IMR-90 (cell line): ENCODE results near the gene ARAP1. TPM values are rescaled to one million over a fixed set of nuclear protein-coding genes. Genes with fewer than 3 reads are reported as not detected.
A peak's percentile ranks its signal among the peaks of the same experiment; 100 is the strongest.

ENCODE experiments used
- ATAC-seq: fragments of 200-7000 bp; cut with Tn5 transposase; 2 replicates; pipeline ENCODE4 v1.9.1; 2020; ENCODE audit warnings: low read depth, mild to moderate bottlenecking, moderate library complexity
- BruUV-seq: library from RNA; stranded (reverse); fragments of 400-500 nt; replicated peaks from 2 replicates; lab custom pipeline; 2021; lab: Mats Ljungman, UMichigan
- CTCF ChIA-PET: fragments of 300-600 bp; formaldehyde crosslinking; extraction: SDS; loops from one replicate; lab custom pipeline; 2021; ENCODE audit warnings: antibody characterized with exemption; lab: Yijun Ruan, JAX
- POLR2A ChIA-PET: fragments of 300-600 bp; sonication (Branson Sonifier 250); formaldehyde crosslinking; loops from one replicate; lab custom pipeline; 2022; ENCODE audit warnings: antibody characterized with exemption; ENCODE audit not compliant: unreplicated experiment; lab: Charles Lee
- DNase-seq: peaks from one replicate; pipeline ENCODE4 v3.0.0; 2013
- H2AFZ ChIP-seq: replicated peaks from 2 replicates; pipeline ENCODE3; 2013; ENCODE audit warnings: low read length, mild to moderate bottlenecking; ENCODE audit not compliant: poor library complexity
- H2AK5ac ChIP-seq: 2 replicates; pipeline ENCODE4 v1.6.1; 2013; ENCODE audit warnings: low read depth, low read length, inconsistent platforms
- H2AK9ac ChIP-seq: replicated peaks from 2 replicates; pipeline ENCODE3; 2013; ENCODE audit warnings: mild to moderate bottlenecking, low read depth, low read length, moderate library complexity; ENCODE audit not compliant: poor library complexity
- H2BK120ac ChIP-seq: 2 replicates; pipeline ENCODE4 v1.6.1; 2013; ENCODE audit warnings: low read depth, low read length, inconsistent platforms
- H2BK15ac ChIP-seq: 3 replicates; pipeline ENCODE4 v1.6.1; 2013; ENCODE audit warnings: low read depth, low read length, inconsistent platforms
- H2BK20ac ChIP-seq: 2 replicates; pipeline ENCODE4 v1.6.1; 2013; ENCODE audit warnings: low read depth, mild to moderate bottlenecking, inconsistent platforms, low read length, moderate library complexity
- H2BK5ac ChIP-seq: 2 replicates; pipeline ENCODE4 v1.6.1; 2013; ENCODE audit warnings: mild to moderate bottlenecking, low read depth, low read length, inconsistent platforms; ENCODE audit not compliant: poor library complexity, severe bottlenecking
- H3K14ac ChIP-seq: replicated peaks from 2 replicates; pipeline ENCODE4 v1.6.1; 2013; ENCODE audit warnings: low read depth, low read length, inconsistent platforms
- H3K18ac ChIP-seq: 2 replicates; pipeline ENCODE4 v1.6.1; 2013; ENCODE audit warnings: low read depth, low read length, control low read depth
- H3K23ac ChIP-seq: 2 replicates; pipeline ENCODE4 v1.6.1; 2013; ENCODE audit warnings: low read depth, low read length, inconsistent platforms
- H3K27ac ChIP-seq: 2 replicates; pipeline ENCODE4 v1.5.1; 2013; ENCODE audit warnings: mild to moderate bottlenecking, control low read depth, low read length; ENCODE audit not compliant: insufficient read depth
- H3K27me3 ChIP-seq: 2 replicates; pipeline ENCODE4 v1.6.1; 2013; ENCODE audit warnings: low read length; ENCODE audit not compliant: control insufficient read depth, insufficient read depth
- H3K36me3 ChIP-seq: 2 replicates; pipeline ENCODE4 v1.6.1; 2013; ENCODE audit warnings: low read length, mixed read lengths; ENCODE audit not compliant: control insufficient read depth, insufficient read depth
- H3K4ac ChIP-seq: 2 replicates; pipeline ENCODE4 v1.6.1; 2013; ENCODE audit warnings: low read depth, low read length, inconsistent platforms
- H3K4me1 ChIP-seq: 2 replicates; pipeline ENCODE4 v1.6.1; 2013; ENCODE audit warnings: low read length, mixed read lengths; ENCODE audit not compliant: control insufficient read depth, insufficient read depth
- H3K4me2 ChIP-seq: 2 replicates; pipeline ENCODE4 v1.6.1; 2013; ENCODE audit warnings: low read depth, mild to moderate bottlenecking, control low read depth, low read length, moderate library complexity
- H3K4me3 ChIP-seq: 2 replicates; pipeline ENCODE4 v1.5.1; 2013; ENCODE audit warnings: low read depth, mild to moderate bottlenecking, control low read depth, low read length, moderate library complexity; ENCODE audit not compliant: insufficient read depth
- H3K56ac ChIP-seq: 2 replicates; pipeline ENCODE4 v1.6.1; 2013; ENCODE audit warnings: low read length, inconsistent platforms; ENCODE audit not compliant: insufficient read depth; ENCODE audit errors: extremely low read depth
- H3K79me1 ChIP-seq, 2 experiments: 2 replicates each; pipeline ENCODE4 v1.6.1; 2013; ENCODE audit warnings: low read length in 2 of 2, inconsistent platforms in 1 of 2, low read depth in 1 of 2
- H3K9ac ChIP-seq: 2 replicates; pipeline ENCODE4 v1.6.1; 2013; ENCODE audit warnings: low read depth, low read length, control low read depth
- H3K9me1 ChIP-seq: 2 replicates; pipeline ENCODE4 v1.6.1; 2013; ENCODE audit warnings: low read length, inconsistent platforms; ENCODE audit not compliant: insufficient read depth
- H3K9me3 ChIP-seq: 2 replicates; pipeline ENCODE4 v1.6.1; 2013; ENCODE audit warnings: low read length; ENCODE audit not compliant: control insufficient read depth, insufficient read depth
- H4K20me1 ChIP-seq: 2 replicates; pipeline ENCODE4 v1.6.1; 2013; ENCODE audit warnings: low read length, inconsistent platforms; ENCODE audit not compliant: insufficient read depth
- H4K5ac ChIP-seq: 2 replicates; pipeline ENCODE4 v1.6.1; 2013; ENCODE audit warnings: mild to moderate bottlenecking, low read depth, low read length, control low read depth
- H4K8ac ChIP-seq, 2 experiments: 2 replicates each; pipeline ENCODE4 v1.6.1; 2013; ENCODE audit warnings: low read depth in 2 of 2, low read length in 2 of 2, control low read depth in 1 of 2, inconsistent platforms in 1 of 2
- H4K91ac ChIP-seq: 2 replicates; pipeline ENCODE4 v1.6.1; 2013; ENCODE audit warnings: low read depth, low read length, inconsistent platforms; ENCODE audit not compliant: insufficient read depth
- BHLHE40 ChIP-seq: fragments of 150-350 bp; IDR thresholded peaks from 2 replicates; pipeline ENCODE4 v1.6.1; 2016; ENCODE audit warnings: mild to moderate bottlenecking, low read depth, low read length
- CEBPB ChIP-seq: IDR thresholded peaks from 2 replicates; pipeline ENCODE4 v1.6.1; 2012; ENCODE audit warnings: low read depth, low read length, improper control_type of control experiment
- CHD1 ChIP-seq: IDR thresholded peaks from 2 replicates; pipeline ENCODE4 v1.6.1; 2012; ENCODE audit warnings: low read depth, low read length, improper control_type of control experiment
- MAZ ChIP-seq: IDR thresholded peaks from 2 replicates; pipeline ENCODE4 v1.6.1; 2012; ENCODE audit warnings: low read depth, mild to moderate bottlenecking, low read length, improper control_type of control experiment, moderate library complexity, borderline replicate concordance
- MXI1 ChIP-seq: IDR thresholded peaks from 2 replicates; pipeline ENCODE4 v1.6.1; 2012; ENCODE audit warnings: low read depth, mild to moderate bottlenecking, low read length, moderate library complexity, borderline replicate concordance
- NFE2L2 ChIP-seq: fragments of 150-350 bp; IDR thresholded peaks from 2 replicates; pipeline ENCODE4 v1.6.1; 2016; ENCODE audit warnings: low read depth, mild to moderate bottlenecking, low read length
- WGBS, 2 experiments: methylation state at CpG; one replicate each; pipeline versions ENCODE4 v1.1.5 to v1.1.7; 2013; ENCODE audit warnings: missing lambda C conversion rate in 2 of 2; ENCODE audit not compliant: insufficient read length in 1 of 2; ENCODE audit errors: extremely low coverage in 2 of 2; 5-methylcytosine and 5-hydroxymethylcytosine counted together
- dilution Hi-C: fragments of 300-500 bp; cut with HindIII; formaldehyde crosslinking; loops from one replicate; pipeline ENCODE4 v1.14.3; 2018; ENCODE audit warnings: low sequenced_read_pairs; ENCODE audit not compliant: unreplicated experiment
- in situ Hi-C: fragments of 300-500 bp; cut with MboI; formaldehyde crosslinking; loops from 3 replicates; pipeline ENCODE4 v1.14.3; 2019; ENCODE audit warnings: low sequenced_read_pairs, inconsistent platforms, mixed read lengths
- intact Hi-C: fragments of 100-400 bp; cut with micrococcal nuclease; formaldehyde crosslinking; loops from 2 replicates; pipeline ENCODE4 v1.10.0; 2022
- polyA plus RNA-seq, 3 experiments: library from polyadenylated mRNA; depleted of rRNA; stranded (reverse); fragments of >200 nt; gene quantifications; 2 replicates each; pipeline ENCODE4 v1.2.3, GENCODE V29; 2012; ENCODE audit warnings: low replicate concordance in 1 of 3
- total RNA-seq: library from RNA; depleted of rRNA; stranded (reverse); fragments of >200 nt; gene quantifications from 2 replicates; pipeline ENCODE4 v1.2.3, GENCODE V29; 2012
- TF ChIP-seq, protein P1 (sequence below): fragments of 150-350 bp; IDR thresholded peaks from 2 replicates; pipeline ENCODE4 v1.6.1; 2017; ENCODE audit warnings: mild to moderate bottlenecking, antibody characterized with exemption, low read length, low read depth
- TF ChIP-seq, protein P2 (sequence below): fragments of 150-350 bp; IDR thresholded peaks from 2 replicates; pipeline ENCODE4 v1.6.1; 2016; ENCODE audit warnings: low read depth, mild to moderate bottlenecking, low read length, moderate library complexity, borderline replicate concordance

Gene ARAP1
- total and polyA plus RNA-seq, 2 of the 4 experiments (the other 2 are of a cell fraction), result 37.6 to 63.1 TPM

DNA sequence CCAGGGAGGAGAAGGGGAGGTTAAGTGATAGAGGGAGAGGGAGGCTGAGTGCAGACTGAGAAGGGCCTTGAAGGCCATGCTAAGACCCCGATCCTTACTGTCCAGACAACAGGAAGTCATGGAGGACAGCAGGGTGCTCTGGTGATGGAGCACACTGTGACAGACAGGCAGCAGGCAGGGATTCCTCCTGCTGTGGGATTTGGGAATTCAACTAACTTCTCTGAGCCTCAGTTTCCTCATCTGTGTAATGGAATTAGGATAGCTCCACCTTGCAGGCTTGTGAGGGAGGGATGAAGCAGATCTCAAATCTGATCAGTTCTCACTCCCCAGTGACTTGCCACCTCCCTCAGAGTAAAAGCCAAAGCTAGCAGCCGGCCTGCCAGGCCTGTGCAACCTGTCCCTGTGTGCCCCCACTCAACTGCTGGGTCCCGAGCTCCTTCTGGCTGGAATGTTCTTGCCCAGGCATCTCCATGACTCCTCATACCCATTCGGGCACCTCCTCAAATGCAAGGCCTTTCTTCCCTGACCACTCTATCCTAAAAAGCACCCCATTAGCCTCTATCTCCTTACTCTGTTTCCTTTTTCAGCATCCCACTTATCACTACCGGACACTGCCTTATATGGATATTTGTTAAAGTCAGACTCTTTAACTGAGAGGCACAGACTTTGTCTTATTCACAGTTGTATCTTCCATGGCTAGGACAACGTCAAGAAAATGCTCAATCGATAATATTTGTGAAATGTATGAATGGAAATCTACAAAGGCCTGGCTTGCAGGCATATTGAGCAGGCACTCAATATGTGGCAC lies 9.5 kb downstream of the ARAP1 start:
- Histone ChIP-seq H3K4me1 (peaks cover 20% of the 10 kb centered on the region), H4K91ac (no peak overlapping the region), H3K18ac (no peak overlapping the region), H3K27me3 (no peaks in the 10 kb centered on the region), H3K4ac (0 out of 2 replicates have a peak overlapping the region, but pooled peaks have one; percentile 3), H2AK5ac (peak overlapping the region; percentile 4; the same call in 1 of the 2 replicates), H2BK15ac (no peak overlapping the region), H3K9me3 (no peaks in the 10 kb centered on the region), H3K23ac (peak overlapping the region; percentile 42; the same call in 1 of the 2 replicates), H3K4me3 (no peak overlapping the region), H3K56ac (no peak overlapping the region), H4K5ac (no peak overlapping the region), H3K79me1 (peaks cover 41 to 77% of the 10 kb centered on the region in 2 experiments), H2BK20ac (no peak overlapping the region), H3K14ac (0 out of 2 replicates have a peak overlapping the region, but pooled peaks have one; percentile 2), H3K27ac (no peak overlapping the region), H2AK9ac (no peak overlapping the region), H2BK120ac (no peak overlapping the region), H3K9ac (no peak overlapping the region), H3K9me1 (peaks cover 31% of the 10 kb centered on the region), H3K36me3 (no peaks in the 10 kb centered on the region), H4K20me1 (peaks cover 32% of the 10 kb centered on the region), H2AFZ (no peak overlapping the region), H3K4me2 (no peak overlapping the region), H4K8ac (no peak overlapping the region), H2BK5ac (no peak overlapping the region)
- dilution Hi-C loops (no loop called here), in situ Hi-C loops (no loop called here), intact Hi-C loops (no loop called here)
- CTCF ChIA-PET, result no interaction called here
- WGBS, 2 experiments, result 71% methylated on average over 2 of the region's 7 CpGs; no CpG with 5 or more reads in 1 of the 2 experiments
- POLR2A ChIA-PET, result no interaction called here
- BruUV-seq, result no TSS peak
- TF ChIP-seq NFE2L2, result no peak
- TF ChIP-seq BHLHE40, result no peak
- TF ChIP-seq MAZ, result no peak
- no peak for TF ChIP-seq MXI1
- no peak for TF ChIP-seq CHD1
- TF ChIP-seq CEBPB, result no peak
- TF ChIP-seq, protein P1, sequence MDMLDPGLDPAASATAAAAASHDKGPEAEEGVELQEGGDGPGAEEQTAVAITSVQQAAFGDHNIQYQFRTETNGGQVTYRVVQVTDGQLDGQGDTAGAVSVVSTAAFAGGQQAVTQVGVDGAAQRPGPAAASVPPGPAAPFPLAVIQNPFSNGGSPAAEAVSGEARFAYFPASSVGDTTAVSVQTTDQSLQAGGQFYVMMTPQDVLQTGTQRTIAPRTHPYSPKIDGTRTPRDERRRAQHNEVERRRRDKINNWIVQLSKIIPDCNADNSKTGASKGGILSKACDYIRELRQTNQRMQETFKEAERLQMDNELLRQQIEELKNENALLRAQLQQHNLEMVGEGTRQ, result no peak
- TF ChIP-seq, protein P2, sequence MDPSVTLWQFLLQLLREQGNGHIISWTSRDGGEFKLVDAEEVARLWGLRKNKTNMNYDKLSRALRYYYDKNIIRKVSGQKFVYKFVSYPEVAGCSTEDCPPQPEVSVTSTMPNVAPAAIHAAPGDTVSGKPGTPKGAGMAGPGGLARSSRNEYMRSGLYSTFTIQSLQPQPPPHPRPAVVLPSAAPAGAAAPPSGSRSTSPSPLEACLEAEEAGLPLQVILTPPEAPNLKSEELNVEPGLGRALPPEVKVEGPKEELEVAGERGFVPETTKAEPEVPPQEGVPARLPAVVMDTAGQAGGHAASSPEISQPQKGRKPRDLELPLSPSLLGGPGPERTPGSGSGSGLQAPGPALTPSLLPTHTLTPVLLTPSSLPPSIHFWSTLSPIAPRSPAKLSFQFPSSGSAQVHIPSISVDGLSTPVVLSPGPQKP, result no peak
- ATAC-seq, result no peak
- DNase-seq, result no peak
